DMS53 treated with DMSO at 0.1 percent for 48 hours (cell line): Measurements from ENCODE around the gene GPC6.
"Not testable (repeated sequence)": the region's sequence is repeated elsewhere in the genome, so short reads cannot be mapped to it uniquely, and the experiment has no call there.

Experiments used
- DNase-seq: peaks from one replicate; lab custom pipeline; 2025; ENCODE audit not compliant: unreplicated experiment; lab: John Stamatoyannopoulos, UW

Gene GPC6

DNA sequence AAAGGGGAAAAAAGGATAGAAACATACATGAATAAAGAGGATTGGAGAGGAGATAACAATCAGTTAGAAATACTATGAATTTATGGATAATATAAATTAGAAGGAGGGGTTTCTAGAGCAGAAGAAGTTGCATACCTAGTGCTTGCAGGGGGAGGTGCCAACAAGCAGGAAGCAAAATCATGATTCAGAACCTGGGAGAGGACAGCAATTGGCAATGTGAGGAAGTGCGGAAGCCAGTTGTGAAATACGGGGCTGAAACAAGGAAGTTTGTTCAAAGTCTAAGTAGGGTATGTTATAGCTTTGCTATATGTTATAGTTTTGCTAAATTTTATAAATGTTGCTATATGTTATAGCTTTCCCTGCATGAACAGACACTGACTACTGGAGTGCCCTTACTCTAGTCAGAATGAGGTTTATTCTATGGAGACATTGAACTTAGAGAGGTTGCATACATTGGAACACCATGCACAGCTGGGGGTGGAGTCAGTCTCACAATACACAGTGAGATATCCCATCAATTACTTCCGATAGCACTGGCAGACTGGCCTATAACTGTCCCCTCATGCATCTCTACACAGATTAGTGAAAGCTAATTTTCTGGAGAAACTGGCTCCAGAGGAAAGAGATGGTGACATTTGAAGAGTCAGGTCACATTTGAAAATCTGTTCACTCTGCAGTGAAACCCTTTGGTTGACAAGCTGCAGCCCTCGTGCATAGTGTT is 92.1 kb downstream of the GPC6 start:
- no peak for DNase-seq

DNA sequence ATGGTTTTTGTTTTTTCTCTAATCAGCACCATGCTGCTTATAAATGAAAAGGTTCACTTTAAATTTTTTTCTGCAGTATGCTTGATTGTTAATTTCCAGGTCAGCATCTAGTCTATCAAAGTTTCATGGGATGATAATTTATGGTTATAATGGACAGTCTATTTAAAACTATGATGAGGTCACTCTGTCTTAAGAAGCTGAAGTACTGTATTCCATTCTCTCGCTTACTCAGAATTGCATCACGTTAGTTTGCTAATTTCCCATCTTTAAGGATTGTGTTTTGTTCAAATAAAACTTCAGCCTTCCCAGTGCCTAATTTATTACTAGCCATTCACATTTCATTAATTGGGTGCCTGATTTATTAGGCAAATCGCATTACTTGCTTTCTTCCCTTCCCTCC is 94.3 kb downstream of the GPC6 start:
- no peak for DNase-seq

- not testable (repeated sequence) for DNase-seq
Observed at GRCh38 chr13:93323880-93324279, 97.3 kb downstream of the GPC6 start.

- no peak for DNase-seq
Observed at GRCh38 chr13:93325303-93326233, 99.0 kb downstream of the GPC6 start.

DNA sequence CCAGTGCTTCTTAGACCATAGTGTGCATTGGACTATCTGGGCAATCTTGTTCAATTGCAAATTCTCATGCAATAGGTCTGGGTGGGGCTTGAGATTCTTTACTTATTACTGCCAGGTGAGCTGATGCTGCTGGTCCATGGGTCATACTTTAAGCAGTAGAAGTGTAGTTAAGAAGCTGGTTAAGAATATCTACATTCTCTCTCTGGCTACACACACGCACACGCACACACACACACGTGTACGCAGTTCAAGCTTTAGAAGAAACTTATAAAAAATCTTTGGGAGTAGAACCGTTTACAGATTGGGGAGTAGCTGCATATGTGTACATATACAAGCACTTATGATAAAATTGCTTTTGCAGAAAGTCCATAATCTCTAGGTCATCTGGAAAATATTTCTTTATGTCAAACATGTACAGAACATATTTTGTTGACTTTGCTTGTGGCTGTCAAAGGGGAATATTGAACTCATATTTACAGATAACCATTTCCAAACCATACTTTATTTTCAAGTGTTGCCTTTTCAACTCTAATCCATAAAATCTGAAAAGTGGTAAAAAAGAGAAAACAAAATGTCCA is 99.7 kb downstream of the GPC6 start:
- no peak for DNase-seq

GRCh38 chr13:93328943-93329342 is 102.3 kb downstream of the GPC6 start:
- DNase-seq: no peak

DNA sequence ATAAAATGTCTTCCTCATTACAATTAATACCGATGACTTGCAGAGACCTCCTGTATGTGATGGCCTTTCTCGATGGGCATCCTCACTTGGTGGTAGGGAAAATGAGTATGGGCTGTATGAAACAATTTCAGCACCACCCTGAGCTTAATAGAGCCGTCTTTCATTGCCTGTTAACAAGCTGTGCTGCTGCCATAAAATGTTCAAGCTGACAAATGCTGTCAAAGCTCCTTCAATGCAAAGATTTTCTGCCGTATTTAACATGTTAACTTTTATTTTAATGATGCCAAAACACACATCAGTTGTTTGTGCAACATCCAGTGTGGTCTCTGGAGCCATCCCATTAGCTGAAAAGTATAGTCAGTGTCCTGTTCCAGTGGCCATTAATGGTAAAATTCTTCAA is 110.1 kb downstream of the GPC6 start:
- DNase-seq: no peak

GRCh38 chr13:93338030-93338429 is 111.4 kb downstream of the GPC6 start:
- DNase-seq: no peak

- no peak for DNase-seq
Observed at GRCh38 chr13:93338906-93339305, 112.3 kb downstream of the GPC6 start.

DNA sequence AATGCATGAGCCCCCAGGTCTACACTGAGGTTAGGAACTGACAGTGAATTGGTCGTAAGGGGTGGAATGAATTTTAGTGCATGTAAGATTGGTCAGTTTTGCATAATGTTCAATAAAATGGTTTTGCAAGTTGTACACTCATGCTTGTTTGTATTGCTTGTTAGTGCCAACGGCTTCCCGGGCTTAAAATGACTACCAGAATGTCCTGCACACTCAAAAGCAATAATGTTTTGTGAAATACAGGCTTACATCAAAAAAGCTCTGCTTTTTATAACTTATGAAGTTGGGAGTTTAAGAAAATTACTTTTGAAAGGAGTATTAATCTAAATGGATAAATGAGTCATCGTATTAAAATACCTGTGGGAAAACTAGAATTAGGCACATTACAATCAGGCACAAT is 112.9 kb downstream of the GPC6 start:
- no peak for DNase-seq

DNA sequence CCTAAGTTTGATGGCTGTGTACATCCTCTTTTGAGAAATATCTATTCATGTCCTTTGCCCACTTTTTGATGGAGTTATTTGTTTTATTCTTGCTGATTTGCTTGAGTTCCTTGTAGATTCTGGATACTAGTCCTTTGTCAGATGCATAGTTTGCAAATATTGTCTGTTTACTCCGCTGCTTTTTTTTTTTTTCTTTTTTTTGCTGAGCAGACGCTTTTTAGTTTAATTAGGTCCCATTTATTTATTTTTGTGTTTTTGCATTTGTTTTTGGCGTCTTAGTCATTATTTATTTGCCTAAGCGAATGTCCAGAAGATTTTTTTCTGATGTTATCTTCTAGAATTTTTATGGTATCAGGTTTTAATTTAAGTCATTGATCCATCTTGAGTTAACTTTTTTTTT is 114.9 kb downstream of the GPC6 start:
- no peak for DNase-seq

DNA sequence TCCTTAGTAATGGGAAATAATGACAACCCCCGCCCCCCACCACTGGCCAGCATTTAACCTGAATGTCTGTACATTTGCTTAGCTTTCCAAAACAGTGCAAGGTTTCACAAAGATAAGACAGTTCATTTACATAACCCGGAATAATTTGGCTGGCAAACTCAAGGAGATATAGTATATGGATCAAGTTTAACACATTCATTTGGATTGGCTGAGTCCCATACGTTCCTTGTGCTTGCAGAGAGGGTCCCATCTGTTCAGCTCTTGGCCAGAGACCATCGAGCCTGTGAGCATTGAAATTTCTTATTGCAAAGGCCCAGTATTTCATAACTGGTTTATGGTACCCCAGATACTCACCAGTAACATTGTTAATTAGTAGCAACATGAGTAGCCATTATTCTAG is 116.5 kb downstream of the GPC6 start:
- DNase-seq: no peak

GRCh38 chr13:93344048-93344705 is 117.6 kb downstream of the GPC6 start:
- DNase-seq: peak; percentile 0

DNA sequence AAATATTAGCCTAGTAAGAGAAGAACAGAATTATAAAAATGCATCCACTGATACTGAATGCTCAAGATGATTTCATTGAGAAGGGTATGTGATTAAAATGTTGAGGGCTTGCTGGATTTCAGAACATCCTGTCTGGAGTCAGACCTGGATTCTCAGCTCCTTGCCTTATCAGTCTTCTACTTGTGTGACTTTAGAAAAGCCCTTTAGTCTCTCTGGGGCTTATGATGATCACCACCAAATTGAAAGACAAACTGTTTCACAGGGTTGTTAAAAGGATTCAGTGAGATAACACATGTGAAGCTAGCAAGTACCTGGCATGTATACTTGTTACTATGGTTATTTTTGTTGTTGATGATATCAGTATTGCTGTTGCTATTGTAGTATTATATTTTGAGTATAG is 118.4 kb downstream of the GPC6 start:
- DNase-seq: no peak

- no peak for DNase-seq
Observed at GRCh38 chr13:93345770-93346169, 119.2 kb downstream of the GPC6 start.

DNA sequence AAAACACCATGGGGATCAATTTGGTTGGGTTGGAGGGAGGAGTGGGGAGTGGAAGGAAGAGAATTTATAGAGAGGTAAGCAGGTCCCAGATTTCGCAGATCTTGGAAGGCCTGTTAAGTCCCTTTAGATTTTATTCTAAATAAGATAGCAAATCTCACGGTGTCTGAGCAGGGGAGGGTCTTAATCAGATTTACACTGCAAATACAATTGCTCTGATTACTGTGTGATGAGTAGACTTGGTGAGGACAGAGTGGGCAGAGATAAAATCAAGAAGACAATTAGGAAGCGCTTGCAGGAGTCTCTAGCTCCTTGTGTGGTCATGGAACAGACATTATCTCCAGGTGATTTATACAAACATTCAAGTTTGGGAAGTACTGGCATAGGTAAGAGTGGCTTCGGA is 126.0 kb downstream of the GPC6 start:
- DNase-seq: no peak

GRCh38 chr13:93355094-93355493 is 128.5 kb downstream of the GPC6 start:
- no peak for DNase-seq

- DNase-seq: no peak
Observed at GRCh38 chr13:93356469-93356868, 129.9 kb downstream of the GPC6 start.

DNA sequence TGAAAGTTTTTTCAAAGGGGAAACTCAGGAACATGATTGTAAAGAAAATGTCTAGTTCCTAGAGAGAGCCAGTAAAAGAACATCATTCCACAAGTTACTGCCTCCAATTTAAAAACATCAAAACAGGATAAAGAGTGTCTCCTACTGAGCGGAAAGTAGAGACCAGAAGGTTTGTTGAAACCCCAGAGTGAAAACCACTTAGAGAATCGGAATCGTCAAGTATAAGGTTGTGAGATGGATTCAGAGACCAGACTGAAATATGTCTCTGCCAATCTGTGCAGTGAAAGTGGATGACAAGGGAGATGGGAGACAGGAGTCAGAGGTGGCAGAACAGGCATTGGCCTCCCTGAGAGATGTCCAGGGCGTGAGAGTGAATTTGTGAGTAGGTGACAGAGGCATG is 133.4 kb downstream of the GPC6 start:
- DNase-seq: no peak

DNA sequence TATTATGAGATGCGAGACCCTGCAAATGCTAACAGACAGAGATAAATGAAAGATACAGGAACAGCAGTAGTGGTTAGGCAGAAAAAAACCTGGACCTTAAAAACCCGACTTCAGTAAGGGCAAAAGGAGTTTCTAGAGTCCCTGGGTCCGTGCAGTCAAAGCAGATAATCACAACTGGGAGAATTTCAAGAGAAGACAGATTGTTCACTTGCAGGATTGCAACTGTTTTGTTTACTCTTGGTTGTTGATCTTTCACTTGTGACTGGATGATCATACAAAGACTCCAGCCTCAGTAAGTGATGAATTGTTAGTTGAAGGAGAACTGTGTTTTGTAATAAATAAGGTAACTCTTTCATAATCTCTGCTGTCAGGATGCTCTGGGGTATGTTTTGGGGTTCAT is 135.1 kb downstream of the GPC6 start:
- peak; percentile 11 for DNase-seq

- DNase-seq: no peak
Observed at GRCh38 chr13:93364166-93364565, 137.6 kb downstream of the GPC6 start.
